ENCODE data around the gene PLA2G3.
"Not testable (repeated sequence)": the region's sequence is repeated elsewhere in the genome, so short reads cannot be mapped to it uniquely, and the experiment has no call there.

PLA2G3 gene

DNA sequence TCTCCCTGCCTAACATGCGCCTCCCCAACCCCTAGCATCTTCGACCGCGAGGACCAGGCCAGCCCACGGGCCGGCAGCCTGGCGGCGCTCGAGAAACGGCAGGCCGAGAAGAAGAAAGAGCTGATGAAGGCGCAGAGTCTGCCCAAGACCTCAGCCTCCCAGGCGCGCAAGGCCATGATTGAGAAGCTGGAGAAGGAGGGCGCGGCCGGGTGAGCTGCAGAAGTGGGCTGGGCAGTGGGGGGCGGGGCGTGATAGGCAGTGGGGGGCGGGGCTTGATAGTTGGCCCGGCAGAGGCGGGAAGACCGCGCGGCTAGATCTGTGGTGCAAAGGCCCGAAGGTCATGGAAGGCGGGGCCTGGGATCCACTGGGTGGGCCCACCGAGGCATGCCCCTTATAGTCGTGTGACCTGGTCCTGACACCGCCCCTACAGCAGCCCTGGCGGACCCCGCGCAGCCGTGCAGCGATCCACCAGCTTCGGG is 41.6 kb downstream of the PLA2G3 start:
- no peak for DNase-seq

- no peak for DNase-seq
Measured at GRCh38 chr22:31097941-31098631, 42.2 kb downstream of the PLA2G3 start.

DNA sequence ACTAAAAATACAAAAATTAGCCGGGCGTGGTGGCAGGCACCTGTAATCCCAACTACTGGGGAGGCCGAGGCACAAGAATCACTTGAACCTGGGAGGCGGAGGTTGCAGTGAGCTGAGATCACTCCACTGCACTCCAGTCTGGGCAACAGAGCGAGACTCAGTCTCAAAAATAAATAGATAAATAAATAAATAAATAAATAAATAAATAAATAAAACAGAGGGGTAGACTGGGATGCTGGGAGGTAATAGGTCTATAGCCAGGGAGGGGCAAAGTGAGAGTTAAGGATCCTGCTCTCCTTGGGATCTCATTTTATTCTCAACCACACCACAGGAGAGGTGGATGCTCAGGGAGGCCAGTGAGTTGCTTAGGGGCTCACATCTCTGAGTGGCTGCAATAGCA is 42.8 kb downstream of the PLA2G3 start:
- DNase-seq, result not testable (repeated sequence)

DNA sequence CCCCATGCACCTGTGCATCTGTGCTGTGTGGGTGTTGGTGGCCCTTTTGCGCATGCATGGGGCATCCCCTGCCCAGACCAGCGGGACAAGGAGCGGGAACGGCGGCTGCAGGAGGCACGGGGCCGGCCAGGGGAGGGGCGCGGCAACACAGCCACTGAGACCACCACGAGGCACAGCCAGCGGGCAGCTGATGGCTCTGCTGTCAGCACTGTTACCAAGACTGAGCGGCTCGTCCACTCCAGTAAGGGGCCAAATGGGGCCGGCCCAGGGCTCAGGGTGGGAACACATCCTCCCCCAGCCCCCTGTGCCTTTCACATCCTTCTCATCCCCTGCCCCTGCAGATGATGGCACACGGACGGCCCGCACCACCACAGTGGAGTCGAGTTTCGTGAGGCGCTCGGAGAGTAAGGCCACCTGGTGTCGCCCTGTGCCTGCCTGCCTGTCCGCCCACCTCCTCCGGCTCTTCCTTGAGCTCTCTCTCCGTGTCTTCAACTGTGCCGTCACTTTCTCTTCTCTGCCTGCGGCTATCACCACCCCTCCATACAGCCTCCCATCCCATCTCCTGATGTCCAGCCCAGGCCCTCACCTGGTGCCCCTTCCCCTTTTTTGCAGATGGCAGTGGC is 43.5 kb downstream of the PLA2G3 start:
- DNase-seq, result no peak

- no peak for DNase-seq
Measured at GRCh38 chr22:31095637-31096249, 44.6 kb downstream of the PLA2G3 start.

- no peak for DNase-seq
Measured at GRCh38 chr22:31094741-31095140, 45.6 kb downstream of the PLA2G3 start.

DNA sequence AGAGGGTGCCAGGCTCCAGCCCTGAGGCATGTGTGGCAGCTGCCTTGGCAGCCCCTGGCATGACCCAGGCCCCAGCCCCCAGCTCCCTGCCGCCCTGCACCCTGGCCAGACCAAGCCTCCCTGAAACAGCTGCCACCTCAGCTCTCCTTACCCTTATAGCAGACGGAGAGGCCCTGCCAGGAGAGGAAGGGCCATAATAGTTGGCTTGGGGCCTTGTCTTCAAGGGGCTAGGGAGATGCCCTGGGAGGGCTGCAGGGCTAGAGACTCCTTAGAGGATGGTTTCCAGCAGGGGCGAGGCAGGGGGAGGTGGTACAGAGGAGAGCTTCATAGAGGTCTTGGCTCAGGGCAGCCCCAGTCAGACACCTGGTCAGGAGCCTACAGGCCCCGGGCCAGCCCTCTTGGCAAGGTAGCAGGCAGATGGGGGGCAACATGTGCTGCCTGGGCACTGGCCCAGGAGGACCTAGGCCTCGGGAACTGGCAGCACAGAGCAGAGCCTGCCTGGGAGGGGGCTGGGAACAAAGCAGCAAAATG is 46.2 kb downstream of the PLA2G3 start:
- no peak for DNase-seq

DNA sequence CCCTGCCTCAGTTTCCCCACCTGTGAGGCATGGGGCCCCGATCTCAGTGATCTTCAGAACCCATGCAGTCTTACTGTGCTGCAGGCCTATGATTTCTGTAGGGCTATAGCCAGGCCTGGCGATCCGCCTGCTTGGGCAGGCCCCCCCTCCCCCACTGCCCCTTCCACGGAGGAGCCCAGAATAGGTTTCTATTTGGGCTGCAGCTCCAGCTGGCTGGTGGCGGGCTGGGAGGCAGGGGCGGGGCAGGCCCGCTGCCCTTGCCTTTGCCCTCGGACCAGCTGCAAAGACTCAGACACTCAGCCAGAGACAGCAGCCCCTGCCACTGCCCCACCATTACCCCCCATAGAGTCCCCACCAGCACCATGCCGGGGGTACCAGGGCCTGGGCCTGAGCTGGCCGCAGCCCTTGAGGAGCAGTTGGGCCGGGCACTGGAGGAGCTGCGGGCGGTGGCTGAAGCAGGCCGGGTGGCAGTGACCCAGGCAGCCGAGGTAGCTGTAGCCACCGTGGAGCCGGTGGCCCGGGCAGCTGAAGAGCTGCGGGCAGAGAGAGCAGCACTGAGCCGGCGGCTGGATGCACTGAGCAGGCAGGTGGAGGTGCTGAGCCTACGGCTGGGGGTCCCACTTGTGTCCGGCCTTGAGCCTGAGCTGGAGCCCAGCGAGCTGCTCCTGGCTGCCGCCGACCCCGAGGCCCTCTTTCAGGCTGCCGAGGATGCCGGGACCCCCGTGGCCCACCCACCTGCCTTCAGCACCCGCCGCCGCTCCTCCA is 47.0 kb downstream of the PLA2G3 start:
- DNase-seq, result no peak

- no peak for DNase-seq
Measured at GRCh38 chr22:31092161-31092560, 48.1 kb downstream of the PLA2G3 start.

DNA sequence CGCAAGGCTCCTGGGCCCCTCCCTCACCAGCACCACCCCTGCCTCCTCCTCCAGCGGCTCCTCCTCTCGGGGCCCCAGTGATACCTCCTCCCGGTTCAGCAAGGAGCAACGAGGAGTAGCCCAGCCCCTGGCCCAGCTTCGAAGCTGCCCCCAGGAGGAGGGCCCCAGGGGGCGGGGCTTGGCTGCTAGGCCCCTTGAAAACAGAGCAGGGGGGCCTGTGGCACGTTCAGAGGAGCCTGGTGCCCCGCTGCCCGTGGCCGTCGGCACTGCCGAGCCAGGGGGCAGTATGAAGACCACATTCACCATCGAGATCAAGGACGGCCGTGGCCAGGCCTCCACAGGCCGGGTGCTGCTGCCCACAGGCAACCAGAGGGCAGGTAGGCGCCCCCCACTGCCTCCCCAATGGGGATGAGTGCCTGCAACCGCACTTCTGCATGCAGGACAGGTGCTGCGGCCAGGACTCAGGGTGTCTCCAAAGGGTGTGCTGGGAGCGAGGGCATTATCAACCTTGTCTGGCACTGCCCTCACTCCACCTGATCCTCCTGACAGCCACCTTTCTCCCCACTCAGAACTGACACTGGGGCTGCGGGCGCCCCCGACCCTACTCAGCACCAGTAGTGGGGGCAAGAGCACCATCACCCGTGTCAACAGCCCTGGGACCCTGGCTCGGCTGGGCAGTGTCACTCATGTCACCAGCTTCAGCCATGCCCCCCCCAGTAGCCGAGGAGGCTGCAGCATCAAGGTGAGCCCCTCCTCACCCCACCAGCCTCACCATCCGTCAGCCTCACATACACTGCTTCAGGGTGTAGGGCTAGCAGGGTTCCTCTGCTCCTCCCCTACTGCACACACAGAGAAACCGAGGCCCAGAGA is 49.0 kb downstream of the PLA2G3 start:
- DNase-seq, result no peak

- no peak for DNase-seq
Measured at GRCh38 chr22:31090217-31091085, 49.9 kb downstream of the PLA2G3 start.

DNA sequence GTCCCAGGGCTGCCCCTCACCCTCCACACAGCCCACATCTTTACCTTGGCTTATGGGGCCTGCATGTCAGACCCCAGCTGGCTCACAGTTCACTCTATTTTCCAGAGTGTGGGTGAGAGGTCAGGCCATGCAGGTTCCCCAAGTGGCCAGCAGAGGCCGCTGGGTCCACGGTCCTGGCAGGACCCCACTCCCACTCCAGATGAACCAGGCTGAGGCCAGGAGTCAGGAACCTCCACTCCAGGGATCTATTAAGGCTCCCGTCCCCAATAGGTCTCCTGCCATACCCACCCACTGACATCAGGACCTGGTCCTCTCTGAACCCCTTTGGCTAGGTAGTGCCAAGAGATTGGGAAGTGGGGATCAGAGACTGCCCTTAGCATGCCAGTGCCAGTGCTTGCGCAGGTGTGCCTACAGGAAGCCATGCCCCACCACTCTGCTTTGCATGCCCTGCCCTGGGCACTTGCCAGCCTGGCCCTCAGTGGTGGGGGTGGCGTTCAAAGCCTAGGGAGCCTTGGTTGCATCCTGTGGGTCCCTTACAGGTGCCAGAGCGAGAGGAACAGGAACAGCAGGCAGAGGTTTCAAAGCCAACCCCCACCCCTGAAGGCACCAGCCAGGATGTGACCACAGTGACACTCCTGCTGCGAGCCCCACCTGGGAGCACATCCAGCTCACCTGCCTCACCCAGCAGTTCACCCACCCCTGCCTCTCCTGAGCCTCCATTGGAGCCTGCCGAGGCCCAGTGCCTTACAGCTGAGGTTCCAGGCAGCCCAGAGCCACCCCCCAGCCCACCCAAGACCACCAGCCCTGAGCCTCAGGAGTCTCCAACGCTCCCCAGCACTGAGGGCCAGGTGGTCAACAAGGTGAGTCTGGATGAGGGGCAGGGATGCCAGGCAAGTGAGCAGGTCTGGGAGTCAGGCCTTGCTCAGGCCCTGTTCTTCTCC is 50.9 kb downstream of the PLA2G3 start:
- DNase-seq, result no peak

DNA sequence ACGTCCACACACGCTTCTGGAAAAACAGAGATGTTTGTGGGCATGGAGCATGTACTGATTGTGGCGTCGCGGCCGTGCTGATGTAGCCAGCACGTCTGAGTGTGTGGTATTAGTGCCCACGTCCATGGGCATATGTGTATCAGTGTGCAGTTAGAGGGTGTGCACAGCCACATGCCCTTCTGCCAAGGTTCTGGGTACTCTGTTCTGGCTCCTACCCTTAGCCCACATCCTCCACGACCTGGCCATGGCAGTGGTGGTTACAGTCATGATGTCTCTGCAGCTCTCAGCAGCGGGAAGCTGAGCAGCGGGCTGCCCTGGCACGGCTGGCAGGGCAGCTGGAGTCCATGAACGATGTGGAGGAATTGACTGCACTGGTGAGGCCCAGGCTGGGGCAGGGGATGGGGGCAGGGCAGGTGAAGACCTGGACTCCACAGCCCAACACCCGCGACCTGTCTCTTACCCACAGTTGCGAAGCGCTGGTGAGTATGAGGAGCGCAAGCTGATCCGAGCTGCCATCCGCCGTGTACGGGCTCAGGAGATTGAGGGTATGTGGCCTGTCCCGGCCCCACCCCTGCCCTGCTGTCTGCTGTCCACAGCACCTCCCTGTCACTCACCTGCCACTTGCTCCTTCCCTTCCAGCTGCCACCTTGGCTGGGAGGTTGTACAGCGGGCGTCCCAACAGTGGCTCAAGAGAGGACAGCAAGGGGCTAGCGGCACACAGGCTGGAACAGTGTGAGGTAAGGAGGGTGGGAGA is 51.9 kb downstream of the PLA2G3 start:
- no peak for DNase-seq

- DNase-seq, result no peak
Measured at GRCh38 chr22:31087744-31088215, 52.5 kb downstream of the PLA2G3 start.

DNA sequence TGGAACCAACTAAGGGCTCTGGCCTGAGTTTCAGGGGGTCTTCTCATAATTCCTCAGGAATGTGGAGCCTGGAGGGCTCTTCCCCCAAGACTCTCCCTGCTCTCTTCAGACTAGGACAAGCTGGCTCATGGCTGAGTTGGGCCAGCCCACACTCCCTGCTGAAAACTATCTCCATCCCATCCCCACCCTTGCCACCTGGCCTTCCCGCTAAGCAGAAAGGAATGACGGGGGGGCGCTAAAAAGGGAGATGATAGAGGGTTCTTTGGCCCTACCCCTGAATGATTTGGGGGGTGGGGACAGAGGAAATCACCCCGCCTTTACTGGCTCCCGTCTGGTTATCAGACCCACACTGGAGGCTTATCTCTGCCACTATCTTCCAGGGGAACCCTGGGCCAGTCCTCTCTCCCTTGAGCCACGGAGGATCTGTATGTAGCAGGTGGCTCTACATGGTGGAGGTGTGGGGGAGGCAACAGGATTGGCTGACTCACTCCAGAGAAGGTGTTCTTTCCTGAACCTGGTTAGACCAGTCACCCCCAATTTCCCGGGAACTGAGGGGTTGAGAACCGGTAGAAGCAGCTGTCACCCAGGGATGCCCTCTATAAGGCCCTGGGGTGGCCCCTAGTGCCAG is 53.5 kb downstream of the PLA2G3 start:
- no peak for DNase-seq

DNA sequence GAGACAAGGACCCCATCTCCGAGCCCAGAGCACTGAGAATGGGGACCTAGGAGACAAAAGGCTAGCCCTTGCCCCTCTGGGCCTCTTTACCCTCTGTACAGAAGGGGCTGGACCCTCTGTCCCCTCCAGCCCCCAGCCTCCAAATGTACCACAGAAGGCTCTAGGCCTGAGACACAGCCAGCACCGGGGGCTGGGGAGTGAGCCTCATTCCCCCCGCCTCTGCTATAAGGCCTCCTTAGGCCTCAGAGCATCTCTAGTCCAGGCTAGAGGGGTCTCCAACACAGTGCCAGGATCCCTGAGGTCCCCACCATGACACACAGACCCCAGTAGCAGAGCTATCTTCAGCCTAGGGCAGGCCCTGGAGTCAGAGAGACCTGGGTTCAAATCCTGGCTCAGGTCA is 54.4 kb downstream of the PLA2G3 start:
- DNase-seq, result no peak

- no peak for DNase-seq
Measured at GRCh38 chr22:31085493-31085824, 54.8 kb downstream of the PLA2G3 start.

- peak; percentile 95 for DNase-seq
Measured at GRCh38 chr22:31084811-31085492, 55.4 kb downstream of the PLA2G3 start.

Measured in activated CD8-positive, alpha-beta memory T cell treated with anti-CD3 and anti-CD28 coated beads, Interleukin-2, amount 50 U/mL, for 48 hours (primary cell).